Measurements from ENCODE around the gene KLF6. TPM values are rescaled to one million over a fixed set of nuclear protein-coding genes. Genes with fewer than 3 reads are reported as not detected.

KLF6 gene
- polyA plus RNA-seq, 4 donors = 45.6 to 65.0 (median 50.9) TPM

GRCh38 chr10:3812141-3812540 is 27.1 kb upstream of the KLF6 start:
- no peak for DNase-seq (ENCODE audit: low read depth in 4 of 4, low spot score in 3 of 4)

GRCh38 chr10:3811291-3811870 is 26.4 kb upstream of the KLF6 start:
- peak in 1 of 4 donors; percentile 57 for DNase-seq (ENCODE audit: low read depth in 4 of 4, low spot score in 3 of 4)

- DNase-seq (ENCODE audit: low read depth in 4 of 4, low spot score in 3 of 4) = no peak
Measured at GRCh38 chr10:3808689-3809199, 23.7 kb upstream of the KLF6 start.

GRCh38 chr10:3807928-3808496 is 23.0 kb upstream of the KLF6 start:
- no peak for DNase-seq (ENCODE audit: low read depth in 4 of 4, low spot score in 3 of 4)

GRCh38 chr10:3807211-3807927 is 22.4 kb upstream of the KLF6 start:
- no peak for DNase-seq (ENCODE audit: low read depth in 4 of 4, low spot score in 3 of 4)

- DNase-seq (ENCODE audit: low read depth in 4 of 4, low spot score in 3 of 4) = no peak
Measured at GRCh38 chr10:3806603-3807002, 21.6 kb upstream of the KLF6 start.

GRCh38 chr10:3805791-3806461 is 20.9 kb upstream of the KLF6 start:
- DNase-seq (ENCODE audit: low read depth in 4 of 4, low spot score in 3 of 4) = no peak

GRCh38 chr10:3805201-3805790 is 20.3 kb upstream of the KLF6 start:
- DNase-seq (ENCODE audit: low read depth in 4 of 4, low spot score in 3 of 4) = no peak

- no peak for DNase-seq (ENCODE audit: low read depth in 4 of 4, low spot score in 3 of 4)
Measured at GRCh38 chr10:3803927-3804741, 19.1 kb upstream of the KLF6 start.

GRCh38 chr10:3803295-3803926 is 18.4 kb upstream of the KLF6 start:
- DNase-seq (ENCODE audit: low read depth in 4 of 4, low spot score in 3 of 4) = no peak

- no peak for DNase-seq (ENCODE audit: low read depth in 4 of 4, low spot score in 3 of 4)
Measured at GRCh38 chr10:3802526-3803265, 17.7 kb upstream of the KLF6 start.

GRCh38 chr10:3801558-3802192 is 16.7 kb upstream of the KLF6 start:
- DNase-seq (ENCODE audit: low read depth in 4 of 4, low spot score in 3 of 4) = no peak

GRCh38 chr10:3800586-3800985 is 15.6 kb upstream of the KLF6 start:
- no peak for DNase-seq (ENCODE audit: low read depth in 4 of 4, low spot score in 3 of 4)

- no peak for DNase-seq (ENCODE audit: low read depth in 4 of 4, low spot score in 3 of 4)
Measured at GRCh38 chr10:3797750-3798149, 12.7 kb upstream of the KLF6 start.

GRCh38 chr10:3793553-3793952 is 8.5 kb upstream of the KLF6 start:
- no peak for DNase-seq (ENCODE audit: low read depth in 4 of 4, low spot score in 3 of 4)

- DNase-seq (ENCODE audit: low read depth in 4 of 4, low spot score in 3 of 4) = no peak
Measured at GRCh38 chr10:3792710-3793219, 7.8 kb upstream of the KLF6 start.

- DNase-seq (ENCODE audit: low read depth in 4 of 4, low spot score in 3 of 4) = no peak
Measured at GRCh38 chr10:3791974-3792633, 7.1 kb upstream of the KLF6 start.

- DNase-seq (ENCODE audit: low read depth in 4 of 4, low spot score in 3 of 4) = no peak
Measured at GRCh38 chr10:3790858-3791257, 5.8 kb upstream of the KLF6 start.
